ENCODE results near the gene C3orf52.
"Not testable (repeated sequence)": the region's sequence is repeated elsewhere in the genome, so short reads cannot be mapped to it uniquely, and the experiment has no call there.

Gene C3orf52, protein sequence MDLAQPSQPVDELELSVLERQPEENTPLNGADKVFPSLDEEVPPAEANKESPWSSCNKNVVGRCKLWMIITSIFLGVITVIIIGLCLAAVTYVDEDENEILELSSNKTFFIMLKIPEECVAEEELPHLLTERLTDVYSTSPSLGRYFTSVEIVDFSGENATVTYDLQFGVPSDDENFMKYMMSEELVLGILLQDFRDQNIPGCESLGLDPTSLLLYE

DNA sequence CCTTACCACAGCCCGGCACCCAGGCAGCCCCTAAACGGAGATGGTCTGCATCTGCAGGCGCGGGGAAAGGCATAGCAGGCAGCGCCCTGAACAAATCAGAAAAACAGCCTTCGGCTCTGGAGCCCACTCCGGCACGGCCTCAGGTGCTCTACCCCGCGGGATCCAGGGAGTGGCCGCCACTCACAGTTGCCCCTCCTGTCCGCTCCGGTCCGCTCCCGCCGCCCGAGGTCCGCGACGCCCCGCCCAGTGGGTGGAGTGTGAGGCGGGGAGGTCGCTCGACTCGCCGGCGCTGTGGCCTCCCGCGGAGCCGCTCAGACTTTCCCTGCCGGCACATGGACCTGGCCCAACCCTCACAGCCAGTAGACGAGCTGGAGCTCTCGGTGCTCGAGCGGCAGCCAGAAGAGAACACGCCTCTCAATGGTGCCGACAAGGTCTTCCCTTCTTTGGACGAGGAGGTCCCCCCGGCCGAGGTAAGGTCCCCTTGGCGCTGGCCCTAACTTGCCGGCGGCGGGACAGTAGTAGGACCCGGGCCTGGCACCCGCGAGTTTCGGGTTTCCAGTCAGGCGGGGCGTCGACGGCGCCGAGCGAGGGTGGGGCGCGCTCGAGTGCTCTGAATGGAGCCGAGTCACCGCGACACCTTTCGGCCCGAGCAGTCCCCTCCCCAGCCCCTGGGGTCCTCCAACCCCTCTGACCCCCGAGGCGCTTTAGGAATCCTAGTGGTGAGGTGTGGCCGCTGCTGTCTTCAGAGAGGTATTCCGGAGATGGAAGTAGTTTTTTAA is at the start of gene C3orf52:
Gene C3orf52, plus strand, starts transcription at position 314 of the 779 bp plus-strand sequence. Its CDS starts 19 bp downstream, at position 333.
- DNase-seq (ENCODE audit: low read depth in 2 of 2, low spot score in 1 of 2) = peak in 1 of 2 donors; percentile 24

DNA sequence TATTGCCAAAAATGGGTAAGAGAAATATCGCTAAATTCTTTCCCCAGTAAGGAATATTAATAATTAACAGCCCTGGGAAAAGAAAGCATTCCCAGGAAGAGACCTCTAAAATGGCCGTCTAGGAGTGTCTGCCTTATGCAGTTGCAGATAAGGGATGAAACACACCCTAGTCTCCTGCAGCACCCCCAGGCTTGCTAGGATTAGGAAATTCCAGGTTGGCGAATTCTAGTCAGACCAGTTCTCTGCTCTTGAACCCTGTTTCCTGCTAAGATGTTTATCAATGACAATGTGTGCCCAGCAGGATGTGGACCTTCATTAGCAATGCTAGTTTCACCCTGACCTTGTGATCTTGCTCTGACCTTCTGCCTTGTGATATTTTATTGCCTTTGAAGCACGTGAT is 49.0 kb upstream of the C3orf52 start:
- DNase-seq (ENCODE audit: low read depth in 2 of 2, low spot score in 1 of 2) = not testable (repeated sequence)

DNA sequence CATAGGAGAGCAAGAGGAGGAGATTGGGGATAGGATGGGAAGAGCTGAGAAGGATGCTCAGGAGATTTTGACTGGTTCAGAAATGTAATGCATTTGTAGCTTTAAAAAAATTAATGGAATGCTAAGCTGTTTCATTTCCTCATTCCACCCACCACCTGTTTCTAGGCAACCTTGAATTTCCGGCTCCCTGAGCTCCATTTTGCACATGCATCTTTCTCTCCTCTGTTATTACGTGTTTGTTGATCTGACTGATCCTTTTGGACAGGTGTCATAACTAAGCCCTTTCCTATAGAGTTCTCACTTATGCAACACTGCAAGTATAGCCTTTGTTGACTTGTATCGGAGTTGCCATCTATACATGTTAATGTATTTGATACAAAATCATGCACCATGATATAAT is 47.3 kb upstream of the C3orf52 start:
- no peak for DNase-seq (ENCODE audit: low read depth in 2 of 2, low spot score in 1 of 2)

DNA sequence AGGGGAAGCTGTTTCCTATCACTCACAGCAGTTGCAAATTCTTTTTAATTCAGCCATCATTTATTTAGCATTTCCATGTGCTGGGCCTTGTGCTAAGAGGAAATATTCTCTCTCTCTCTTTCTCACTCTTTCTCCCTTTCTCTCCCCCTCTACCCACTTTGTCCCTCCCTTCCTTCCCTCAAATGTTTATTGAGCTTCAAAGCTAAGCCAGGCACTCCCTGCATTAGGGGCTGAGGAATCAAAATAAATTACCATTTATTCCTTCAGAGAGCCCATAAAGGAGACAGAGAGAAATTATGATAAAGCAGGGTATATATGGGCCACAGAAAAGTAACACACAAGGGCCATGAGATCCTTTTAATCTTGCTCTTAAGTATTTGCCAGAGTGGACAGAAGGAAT is 44.9 kb upstream of the C3orf52 start:
- DNase-seq (ENCODE audit: low read depth in 2 of 2, low spot score in 1 of 2) = no peak

DNA sequence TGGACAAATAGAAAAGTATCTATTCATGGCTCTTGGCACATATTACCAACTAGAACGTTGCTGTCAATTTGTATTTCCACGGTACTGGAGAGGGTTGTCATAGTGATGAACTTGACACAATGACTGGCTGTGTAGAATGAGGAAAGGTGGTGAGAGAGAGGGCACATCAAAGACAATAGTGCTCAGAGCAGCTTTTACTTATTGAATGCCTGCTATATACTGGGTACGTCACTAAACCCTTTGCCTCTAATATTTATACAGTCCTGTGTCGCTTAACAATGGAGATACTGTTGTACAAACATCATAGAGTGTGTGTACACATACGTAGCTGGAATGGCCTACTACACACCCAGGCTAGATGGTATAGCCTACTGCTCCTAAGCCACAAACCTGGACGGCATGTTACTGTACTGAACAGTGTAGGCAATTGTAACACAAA is 43.3 kb upstream of the C3orf52 start:
- DNase-seq (ENCODE audit: low read depth in 2 of 2, low spot score in 1 of 2) = no peak

DNA sequence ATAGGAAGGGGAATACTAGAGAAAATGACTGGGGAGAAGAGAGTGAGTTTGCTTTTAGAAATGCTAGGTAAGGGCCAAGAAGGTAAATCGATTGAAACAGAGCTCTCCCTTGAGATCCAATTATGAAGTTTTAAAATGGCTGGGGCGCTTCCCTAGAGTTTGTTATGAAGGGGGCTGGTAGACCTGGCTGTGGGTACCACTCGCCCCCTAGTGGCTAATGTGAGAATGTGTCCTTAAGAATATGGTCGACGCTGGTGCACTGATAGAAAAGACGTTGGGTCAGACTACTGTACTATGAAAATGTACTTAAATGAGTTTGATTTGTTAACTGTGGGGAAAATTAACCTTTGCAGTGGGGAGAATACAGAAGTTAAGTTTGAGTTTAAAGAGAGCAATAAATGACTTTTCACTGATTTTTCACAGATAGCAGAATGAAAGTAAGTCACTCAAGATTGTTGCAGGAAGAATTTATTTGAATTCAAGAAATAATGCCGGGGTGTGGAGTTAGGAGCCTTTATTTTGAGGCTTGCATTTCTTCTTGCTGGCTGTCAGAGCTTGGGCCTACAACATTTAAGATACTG is 42.5 kb upstream of the C3orf52 start:
- peak; percentile 4 to 20 for DNase-seq (ENCODE audit: low read depth in 2 of 2, low spot score in 1 of 2)

DNA sequence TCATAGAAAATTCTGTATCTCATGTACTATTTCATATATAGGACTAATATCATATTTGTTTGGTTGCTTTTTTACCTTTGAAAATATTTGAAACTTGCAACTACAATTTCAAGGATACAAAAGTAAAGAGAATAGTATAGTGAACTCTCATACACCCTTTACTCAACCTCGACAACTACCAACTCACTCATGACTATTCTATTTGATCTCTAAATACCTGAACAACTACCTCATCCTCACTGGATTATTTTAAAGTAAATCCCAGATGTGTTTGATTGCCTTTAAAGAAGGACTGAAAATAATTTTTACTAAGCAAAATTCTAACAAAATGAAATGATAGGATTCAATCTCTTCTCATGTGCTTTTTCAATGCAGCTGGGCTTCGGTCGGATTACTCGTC is 39.6 kb upstream of the C3orf52 start:
- no peak for DNase-seq (ENCODE audit: low read depth in 2 of 2, low spot score in 1 of 2)

DNA sequence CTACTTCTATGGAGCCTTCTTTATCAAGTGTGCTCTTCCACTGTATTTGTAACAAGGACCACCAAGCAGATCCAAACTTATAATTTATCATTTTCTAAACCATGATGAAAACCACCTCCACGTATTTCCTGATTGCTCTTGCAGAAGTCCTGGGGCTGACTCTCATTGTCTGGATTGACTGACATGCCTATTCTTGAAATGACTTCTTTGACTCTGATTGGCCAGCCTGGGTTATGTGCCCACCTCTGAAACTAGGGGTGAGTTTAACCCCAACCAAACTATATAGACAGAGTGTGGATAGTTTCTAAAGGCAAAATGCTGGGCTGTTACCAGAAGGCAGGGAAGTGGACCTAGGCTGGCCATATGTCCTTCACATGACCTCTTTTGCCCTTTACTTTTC is 38.9 kb upstream of the C3orf52 start:
- no peak for DNase-seq (ENCODE audit: low read depth in 2 of 2, low spot score in 1 of 2)

DNA sequence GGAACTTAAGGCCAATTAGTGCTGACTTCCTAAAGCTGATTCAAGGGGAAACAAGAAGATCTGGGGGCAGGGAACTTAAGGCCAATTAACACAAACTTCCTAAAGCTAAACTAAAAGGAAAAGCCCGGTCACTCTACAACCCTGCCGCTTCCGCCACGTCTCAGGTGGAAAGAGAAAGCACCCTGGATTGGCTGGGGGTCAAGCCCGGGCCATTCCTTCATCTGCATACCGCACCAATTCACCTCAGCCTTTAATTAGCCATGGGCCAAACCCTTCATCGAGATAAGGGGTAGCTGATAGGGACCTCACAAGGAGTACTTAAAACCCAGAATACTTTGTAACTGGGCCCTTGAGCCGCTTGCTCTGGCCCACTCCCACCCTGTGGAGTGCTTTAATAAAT is 37.3 kb upstream of the C3orf52 start:
- no peak for DNase-seq (ENCODE audit: low read depth in 2 of 2, low spot score in 1 of 2)

DNA sequence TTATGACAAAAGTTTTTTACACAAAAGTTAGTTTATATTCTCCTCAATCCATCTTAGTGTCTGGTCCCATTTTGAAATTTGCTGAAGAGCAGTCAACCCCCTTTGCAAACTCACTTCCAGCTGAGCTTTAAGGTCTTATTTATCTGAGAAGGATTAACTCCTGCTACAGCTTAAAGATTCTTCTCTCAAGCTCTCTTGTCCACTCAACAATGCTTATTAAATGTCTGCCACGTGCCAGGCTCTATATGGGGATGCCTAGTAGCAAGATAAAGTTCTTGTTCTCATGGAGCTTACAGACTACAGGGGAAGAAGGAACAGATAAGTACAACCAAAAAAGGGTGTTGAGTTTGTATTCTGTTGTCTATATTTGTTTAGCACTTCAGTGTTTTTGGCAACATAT is 33.0 kb upstream of the C3orf52 start:
- no peak for DNase-seq (ENCODE audit: low read depth in 2 of 2, low spot score in 1 of 2)

DNA sequence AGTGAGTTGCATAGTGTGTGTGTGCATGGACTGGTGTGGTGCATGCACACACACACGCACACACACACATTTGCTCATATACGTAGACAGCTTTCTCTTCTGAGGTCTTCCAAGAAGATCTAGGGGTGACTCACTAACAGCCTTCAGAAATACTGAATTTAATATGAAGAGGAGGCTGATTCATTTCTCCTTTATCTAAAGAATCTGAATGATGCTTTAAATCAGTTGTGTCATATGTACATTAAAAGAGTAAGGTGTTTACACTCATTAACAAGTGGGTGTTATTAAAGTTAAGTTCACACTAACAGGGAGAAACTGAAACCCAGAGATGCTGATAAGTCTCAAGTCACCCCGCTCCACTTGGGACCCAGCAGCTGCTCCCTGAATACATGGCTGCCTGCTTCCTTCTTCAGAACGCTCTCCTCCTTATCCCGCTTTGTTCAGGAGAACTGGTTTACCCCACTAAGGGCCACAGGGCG is 29.7 kb upstream of the C3orf52 start:
- DNase-seq (ENCODE audit: low read depth in 2 of 2, low spot score in 1 of 2) = no peak

DNA sequence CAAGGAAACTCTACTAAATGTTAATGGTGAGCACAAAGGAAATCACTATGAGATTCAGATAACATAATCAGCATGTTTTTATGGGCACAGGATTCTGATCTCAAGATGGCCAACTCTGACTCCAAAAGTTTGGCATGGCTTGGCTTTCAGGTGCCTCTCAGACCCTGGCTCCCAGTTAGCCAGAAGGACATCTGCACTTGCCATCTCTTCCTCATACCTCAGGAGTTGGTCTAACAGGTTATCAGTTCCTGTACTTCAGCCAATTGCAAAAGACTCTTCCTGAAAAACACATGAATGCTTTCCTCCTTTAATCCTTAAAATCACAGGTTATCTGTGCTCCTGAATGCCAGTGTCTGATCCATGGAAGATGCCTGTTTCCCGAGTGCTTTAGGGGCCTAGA is 26.7 kb upstream of the C3orf52 start:
- DNase-seq (ENCODE audit: low read depth in 2 of 2, low spot score in 1 of 2) = no peak

DNA sequence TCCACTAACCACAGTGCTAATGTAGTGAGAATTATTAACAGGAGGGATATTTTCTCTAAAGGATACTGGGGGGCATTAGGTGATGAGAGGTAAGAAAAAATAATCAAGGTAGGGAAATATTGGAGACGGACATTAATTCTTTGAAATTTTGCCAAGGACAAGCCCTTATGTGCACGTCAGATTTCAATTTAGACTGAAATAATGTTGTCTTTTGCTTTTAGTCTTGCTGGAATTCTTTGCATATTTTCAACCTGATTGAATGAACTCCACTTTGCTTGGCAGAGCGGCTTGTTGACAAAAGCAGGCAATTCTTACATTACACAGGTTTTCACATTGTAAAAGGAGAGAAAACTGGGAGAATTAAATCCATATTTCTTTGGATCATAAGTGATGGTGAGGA is 25.0 kb upstream of the C3orf52 start:
- no peak for DNase-seq (ENCODE audit: low read depth in 2 of 2, low spot score in 1 of 2)

DNA sequence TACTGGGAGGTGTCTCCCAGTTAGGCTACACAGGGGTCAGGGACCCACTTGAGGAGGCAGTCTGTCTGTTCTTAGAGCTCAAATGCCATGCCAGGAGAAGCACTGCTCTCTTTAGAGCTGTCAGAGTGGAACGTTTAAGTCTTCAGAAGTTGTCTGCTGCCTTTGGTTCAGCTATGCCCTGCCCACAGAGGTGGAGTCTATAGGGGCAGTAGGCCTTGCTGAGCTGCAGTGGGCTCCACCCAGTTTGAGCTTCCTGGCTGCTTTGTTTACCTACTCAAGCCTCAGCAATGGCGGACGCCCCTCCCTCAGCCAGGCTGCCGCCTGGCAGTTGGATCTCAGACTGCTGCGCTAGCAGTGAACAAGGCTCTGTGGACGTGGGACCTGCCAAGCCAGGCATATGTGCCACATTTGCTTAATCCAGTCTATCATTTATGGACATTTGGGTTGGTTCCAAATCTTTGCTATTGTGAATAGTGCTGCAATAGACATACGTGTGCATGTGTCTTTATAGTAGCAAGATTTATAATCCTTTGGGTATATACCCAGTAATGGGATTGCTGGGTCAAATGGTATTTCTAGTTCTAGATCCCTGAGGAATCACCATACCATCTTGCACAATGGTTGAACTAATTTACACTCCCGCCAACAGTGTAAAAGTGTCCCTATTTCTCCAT is 13.7 kb upstream of the C3orf52 start:
- not testable (repeated sequence) for DNase-seq (ENCODE audit: low read depth in 2 of 2, low spot score in 1 of 2)

DNA sequence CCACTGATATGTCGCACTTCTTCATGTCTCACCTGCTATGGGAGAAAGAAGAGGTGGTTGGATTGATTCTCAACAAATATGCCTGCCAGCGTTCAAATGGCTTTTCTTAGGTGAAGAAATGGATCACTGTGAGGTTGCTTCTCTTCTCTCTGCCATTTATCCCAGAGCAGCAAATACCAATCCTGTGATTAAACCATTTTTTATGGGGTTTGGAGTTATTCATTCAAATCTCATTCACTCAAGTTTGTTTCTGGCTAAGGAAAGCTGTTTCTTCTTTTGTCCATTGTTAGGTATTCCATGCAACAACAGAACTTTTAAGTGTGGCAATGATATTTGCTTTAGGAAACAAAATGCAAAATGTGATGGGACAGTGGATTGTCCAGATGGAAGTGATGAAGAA is 12.2 kb upstream of the C3orf52 start:
- DNase-seq (ENCODE audit: low read depth in 2 of 2, low spot score in 1 of 2) = no peak

DNA sequence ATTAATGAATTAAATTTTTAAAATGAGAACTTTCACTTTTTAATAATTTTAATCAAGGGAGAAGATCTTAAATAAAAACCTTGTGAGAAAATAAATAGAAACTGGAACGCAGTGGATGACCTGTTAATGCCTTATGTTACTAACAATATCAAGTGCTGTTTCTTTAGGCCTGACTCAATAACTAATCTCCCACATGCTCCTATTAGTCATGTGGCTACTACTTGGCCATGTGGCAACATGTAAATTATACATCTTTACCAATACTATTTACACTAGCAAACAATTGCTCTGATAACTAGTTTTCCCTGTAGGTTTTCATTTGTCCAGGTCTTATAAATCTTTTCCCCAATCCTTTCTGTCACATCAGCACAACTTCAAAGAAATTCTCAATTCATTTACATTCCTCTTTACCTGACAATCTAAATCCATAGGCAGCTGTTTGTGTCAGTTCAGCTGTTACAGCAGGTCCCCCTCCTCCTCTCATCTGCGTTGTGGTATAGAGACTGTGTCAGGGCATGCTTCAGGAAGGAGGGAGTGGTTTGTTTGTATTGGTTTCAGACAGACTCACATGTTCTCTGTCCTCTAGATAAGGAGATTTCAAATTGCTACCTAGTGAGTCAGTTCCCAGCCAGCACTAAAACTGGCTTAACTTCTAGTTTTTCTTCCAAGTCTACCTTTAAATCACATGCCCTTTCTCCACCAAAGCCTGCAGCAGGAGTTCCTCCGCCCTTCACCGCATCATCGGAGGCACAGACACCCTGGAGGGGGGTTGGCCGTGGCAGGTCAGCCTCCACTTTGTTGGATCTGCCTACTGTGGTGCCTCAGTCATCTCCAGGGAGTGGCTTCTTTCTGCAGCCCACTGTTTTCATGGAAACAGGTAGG is 11.3 kb upstream of the C3orf52 start:
- DNase-seq (ENCODE audit: low read depth in 2 of 2, low spot score in 1 of 2) = no peak

DNA sequence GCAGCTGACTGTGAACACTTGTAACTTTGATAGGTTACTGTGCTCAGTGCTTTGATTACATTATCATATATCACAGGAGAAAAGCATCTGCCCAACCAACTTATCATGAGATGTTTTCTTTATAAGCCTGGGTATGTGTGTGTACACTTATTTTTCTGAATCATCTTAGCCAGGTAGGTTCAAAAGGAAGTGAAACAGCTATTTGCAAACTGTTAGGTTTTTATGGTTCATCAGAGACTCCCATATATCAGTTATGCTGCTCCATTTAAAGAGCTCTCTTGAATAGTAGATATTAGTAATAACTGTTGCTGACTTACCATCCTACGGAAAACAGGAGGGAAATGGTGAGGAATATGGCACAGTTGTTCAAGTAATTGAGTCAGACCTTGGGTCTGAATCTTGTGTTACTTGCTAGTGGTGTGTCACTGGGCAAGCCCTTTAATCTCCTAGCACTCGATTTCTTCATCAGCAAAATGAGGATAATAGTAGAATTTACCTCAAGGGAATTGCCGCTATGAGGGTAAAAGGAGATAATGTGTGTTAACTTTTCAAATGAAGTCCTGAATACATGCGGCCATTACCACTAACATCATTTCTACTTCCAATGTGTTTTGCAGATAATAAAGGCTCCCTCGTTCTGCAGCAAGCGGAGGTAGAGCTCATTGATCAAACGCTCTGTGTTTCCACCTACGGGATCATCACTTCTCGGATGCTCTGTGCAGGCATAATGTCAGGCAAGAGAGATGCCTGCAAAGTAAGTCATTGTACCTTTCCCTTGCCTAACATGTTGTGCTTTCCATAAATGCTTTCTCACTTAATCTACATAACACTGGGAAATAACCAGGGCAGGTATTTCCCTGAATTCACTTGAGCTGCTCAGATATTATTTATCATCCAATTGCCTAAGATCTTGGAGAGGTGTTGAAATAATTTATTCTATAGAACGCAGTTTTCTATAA is 7.8 kb upstream of the C3orf52 start:
- DNase-seq (ENCODE audit: low read depth in 2 of 2, low spot score in 1 of 2) = no peak

DNA sequence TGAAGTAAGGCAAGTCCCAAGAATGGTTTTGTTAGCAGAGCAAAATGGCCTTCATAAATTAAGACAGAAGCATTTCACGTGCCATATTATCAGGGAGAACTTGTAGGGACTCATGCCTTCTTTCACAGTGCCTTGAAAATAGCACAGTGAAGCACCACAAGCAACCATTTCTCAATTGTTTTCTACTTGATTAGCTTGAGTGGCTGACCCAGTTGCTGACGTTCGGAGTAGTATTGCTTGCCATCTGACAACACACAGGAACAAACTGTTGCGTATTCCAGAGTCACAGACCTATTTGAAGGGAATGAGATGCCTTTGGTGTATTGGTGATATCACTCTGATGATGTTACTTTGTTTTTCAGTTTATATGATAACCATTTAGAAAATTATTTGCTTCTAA is 3.0 kb upstream of the C3orf52 start:
- no peak for DNase-seq (ENCODE audit: low read depth in 2 of 2, low spot score in 1 of 2)

DNA sequence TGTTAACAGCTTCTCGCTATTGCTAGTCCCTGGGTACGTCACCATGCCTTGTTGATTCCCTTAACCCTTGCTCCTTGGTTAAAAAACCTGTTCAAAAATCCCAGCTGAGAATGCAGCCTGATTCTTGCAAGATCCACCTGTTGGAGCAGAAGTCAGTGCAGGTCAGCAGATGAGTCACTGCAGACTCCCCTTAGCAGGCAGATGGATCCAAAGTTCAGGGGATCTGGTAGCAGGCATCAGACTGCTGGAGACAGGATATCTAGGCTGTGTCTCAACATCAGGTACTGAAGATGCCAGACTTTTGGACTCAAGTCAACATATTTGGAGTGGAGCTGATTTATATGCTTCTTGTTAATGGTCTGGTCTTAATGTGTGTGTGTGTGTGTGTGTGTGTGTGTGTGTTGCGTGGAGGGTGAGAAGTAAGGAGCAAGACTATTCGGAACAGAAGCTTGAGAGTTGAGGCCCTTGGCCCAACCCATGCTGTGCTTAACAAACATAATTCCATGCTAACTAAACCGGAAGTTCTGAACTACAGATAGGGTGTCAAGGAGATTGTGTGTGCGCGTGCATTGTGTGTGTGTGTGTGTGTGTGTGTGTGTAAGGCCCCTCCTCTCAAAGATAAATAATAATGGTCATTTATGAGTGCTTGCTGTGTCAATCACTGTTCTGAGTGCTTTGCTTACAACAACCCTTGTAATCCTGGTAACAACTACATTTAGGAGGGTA is 1.0 kb upstream of the C3orf52 start:
- DNase-seq (ENCODE audit: low read depth in 2 of 2, low spot score in 1 of 2) = no peak

Data from stimulated activated CD8-positive, alpha-beta memory T cell treated with anti-CD3 and anti-CD28 coated beads, Interleukin-4, amount 100 ng/mL, for 4 hours (primary cell).